Mucosa of descending colon (tissue), 3 donors: Measurements from ENCODE around the gene OR2A7. TPM values are rescaled to one million over a fixed set of nuclear protein-coding genes. Genes with fewer than 3 reads are reported as not detected.
"Not testable (repeated sequence)": the region's sequence is repeated elsewhere in the genome, so short reads cannot be mapped to it uniquely, and the experiment has no call there.

ENCODE experiments used
- ATAC-seq: fragments of 200-7000 bp; cut with Tn5 transposase; one replicate; pipeline ENCODE4 v1.9.1; 2020; ENCODE audit warnings: mild to moderate bottlenecking, moderate library complexity
- DNase-seq, 3 donors: peaks; one replicate each; pipeline ENCODE4 v3.0.0-alpha.2; 2020
- H3K36me3 ChIP-seq: fragments of 200-600 bp; one replicate; pipeline ENCODE4 v1.8.0; 2021; ENCODE audit warnings: low read depth, mild to moderate bottlenecking
- H3K4me1 ChIP-seq: fragments of 200-600 bp; one replicate; pipeline ENCODE4 v1.8.0; 2021; ENCODE audit warnings: low read depth, mild to moderate bottlenecking
- H3K4me3 ChIP-seq: fragments of 200-600 bp; one replicate; pipeline ENCODE4 v1.8.0; 2021; ENCODE audit warnings: mild to moderate bottlenecking
- H3K9me3 ChIP-seq: fragments of 200-600 bp; one replicate; pipeline ENCODE4 v1.8.0; 2021; ENCODE audit warnings: mild to moderate bottlenecking
- intact Hi-C, 2 donors: fragments of 100-400 bp; cut with DNase I in 1 of 2; cut with micrococcal nuclease in 1 of 2; formaldehyde crosslinking; loops; one replicate each; pipeline versions ENCODE4 v1.11.0 to v1.11.1; 2022; cut with DNase I, micrococcal nuclease
- total RNA-seq, 3 donors: library from RNA; stranded (reverse); fragmentation: NEBNext Ultra II Directional in 2 of 3; extraction: Animal tissue kit (Norgen Biotek cat#: 25700) in 2 of 3; gene quantifications; one replicate each; pipeline versions ENCODE4 v1.2.1 to v1.2.4, GENCODE V29; 2021 to 2023
- donor health status: DM: no; HTN: no; CAD: no; lungs with moderate emphysema.
- donor health status: DM: no; HTN: no; CAD: no.
- donor health status: DM: no; HTN: yes; CAD: no.

OR2A7 gene
- total RNA-seq, 3 donors from 2014 or later, result 12.4 to 46.2 (median 16.2) TPM

- H3K36me3 ChIP-seq, DNase-seq, H3K4me3 ChIP-seq, H3K9me3 ChIP-seq, intact Hi-C loops, ATAC-seq, H3K4me1 ChIP-seq: not testable (repeated sequence)
These were observed 25.2 kb downstream of the OR2A7 start, which contains the start of gene OR2A42 for GRCh38 chr7:144239365-144239764. TSS of gene OR2A42 (minus strand) at chr7:144239605. CDS start at chr7:144232843, 6,762 bp downstream.

- DNase-seq, result peak in 1 of 3 donors; percentile 3
- ATAC-seq, H3K4me1 ChIP-seq, H3K4me3 ChIP-seq, H3K36me3 ChIP-seq, H3K9me3 ChIP-seq, intact Hi-C loops: not testable (repeated sequence)
These were observed 26.0 kb downstream of the OR2A7 start for GRCh38 chr7:144238530-144239082.

- DNase-seq, ATAC-seq, H3K4me3 ChIP-seq, H3K36me3 ChIP-seq, H3K4me1 ChIP-seq, H3K9me3 ChIP-seq, intact Hi-C loops: not testable (repeated sequence)
These were observed 31.6 kb downstream of the OR2A7 start for GRCh38 chr7:144233039-144233438.

- H3K4me1 ChIP-seq, H3K36me3 ChIP-seq, intact Hi-C loops, DNase-seq, H3K9me3 ChIP-seq, H3K4me3 ChIP-seq, ATAC-seq: not testable (repeated sequence)
These were observed 33.6 kb downstream of the OR2A7 start for GRCh38 chr7:144231027-144231426.

- H3K9me3 ChIP-seq, ATAC-seq, intact Hi-C loops, H3K36me3 ChIP-seq, H3K4me3 ChIP-seq, H3K4me1 ChIP-seq: not testable (repeated sequence)
- DNase-seq, result peak in 1 of 3 donors; percentile 9
These were observed 35.8 kb downstream of the OR2A7 start for GRCh38 chr7:144228810-144229209.

GRCh38 chr7:144226866-144227265 is 37.7 kb downstream of the OR2A7 start:
- not testable (repeated sequence) for ATAC-seq

GRCh38 chr7:144223675-144224074 is 40.9 kb downstream of the OR2A7 start:
- H3K36me3 ChIP-seq, intact Hi-C loops, DNase-seq, ATAC-seq, H3K4me1 ChIP-seq, H3K4me3 ChIP-seq, H3K9me3 ChIP-seq: not testable (repeated sequence)

More at GRCh38 chr7:144226866-144227265, 37.7 kb downstream of the OR2A7 start:
- intact Hi-C loops, H3K4me1 ChIP-seq, H3K4me3 ChIP-seq, H3K9me3 ChIP-seq, DNase-seq, H3K36me3 ChIP-seq: not testable (repeated sequence)

- peak; percentile 99 for ATAC-seq
- DNase-seq, H3K4me1 ChIP-seq, H3K36me3 ChIP-seq, intact Hi-C loops, H3K4me3 ChIP-seq, H3K9me3 ChIP-seq: not testable (repeated sequence)
These were observed 44.1 kb downstream of the OR2A7 start for GRCh38 chr7:144220531-144220930.

- DNase-seq, H3K36me3 ChIP-seq, H3K4me1 ChIP-seq, H3K4me3 ChIP-seq, intact Hi-C loops, H3K9me3 ChIP-seq: not testable (repeated sequence)
- peak; percentile 52 for ATAC-seq
These were observed 45.4 kb downstream of the OR2A7 start for GRCh38 chr7:144219149-144219548.

GRCh38 chr7:144218581-144218980 is 46.0 kb downstream of the OR2A7 start:
- intact Hi-C loops, H3K9me3 ChIP-seq, H3K4me1 ChIP-seq, H3K4me3 ChIP-seq, ATAC-seq, H3K36me3 ChIP-seq: not testable (repeated sequence)
- DNase-seq, result peak in 2 of 3 donors; percentile 9 to 19

- not testable (repeated sequence) for ATAC-seq, H3K36me3 ChIP-seq
These were observed 47.4 kb downstream of the OR2A7 start for GRCh38 chr7:144217200-144217599.

More at GRCh38 chr7:144217200-144217599, 47.4 kb downstream of the OR2A7 start:
- intact Hi-C loops, H3K4me3 ChIP-seq, H3K9me3 ChIP-seq, H3K4me1 ChIP-seq, DNase-seq: not testable (repeated sequence)

Other genes starting within 250 kb of the OR2A7 start
- not detected for gene OR2A5, start 215.8 kb downstream of the OR2A7 start, total RNA-seq
- not detected for gene OR2A25, start 195.0 kb downstream of the OR2A7 start, total RNA-seq
- gene OR2A12, start 178.5 kb downstream of the OR2A7 start, total RNA-seq, result not detected
- not detected for gene OR2A2, start 155.2 kb downstream of the OR2A7 start, total RNA-seq
- not detected for gene OR2A14, start 141.6 kb downstream of the OR2A7 start, total RNA-seq
- 1 to 10 TPM; 7.3 to 9.5 (median 8.6) TPM for gene CTAGE4, start 81.3 kb downstream of the OR2A7 start, total RNA-seq
- 10 to 100 TPM in 2 of 3 donors, under 1 TPM in 1; 0.51 to 62.2 (median 41.7) TPM for gene ARHGEF35, start 69.0 kb downstream of the OR2A7 start, total RNA-seq
- gene OR2A42, start 25.2 kb downstream of the OR2A7 start, total RNA-seq, result under 1 TPM in 1 of 3 donors, not detected in 2; 0.32 TPM
- 10 to 100 TPM in 1 of 3 donors, 1 to 10 TPM in 2; 1.7 to 13.8 (median 4.0) TPM for gene CTAGE8, start 4.5 kb upstream of the OR2A7 start, total RNA-seq
- gene OR2A1, start 47.6 kb upstream of the OR2A7 start, total RNA-seq, result not detected
- 100 to 1,000 TPM in 1 of 3 donors, 10 to 100 TPM in 2; 54.7 to 102 (median 68.9) TPM for gene ARHGEF5, start 90.6 kb upstream of the OR2A7 start, total RNA-seq
- not detected for gene NOBOX, start 138.9 kb upstream of the OR2A7 start, total RNA-seq